DMS114 treated with DMSO at 0.1 percent for 48 hours (cell line): Measurements from ENCODE around the gene VMP1.

Source experiments
- DNase-seq: peaks from one replicate; lab custom pipeline; 2025; ENCODE audit not compliant: unreplicated experiment; lab: John Stamatoyannopoulos, UW

The VMP1 gene

GRCh38 chr17:59707971-59708430 is 547 bp downstream of the VMP1 start:
- DNase-seq: no peak

GRCh38 chr17:59711936-59712335 is 4.5 kb downstream of the VMP1 start:
- DNase-seq: no peak

GRCh38 chr17:59712862-59713261 is 5.4 kb downstream of the VMP1 start:
- DNase-seq: no peak

- no peak for DNase-seq
These were observed 6.8 kb downstream of the VMP1 start for GRCh38 chr17:59714255-59714654.

- no peak for DNase-seq
These were observed 9.0 kb downstream of the VMP1 start for GRCh38 chr17:59716427-59716826.

- DNase-seq: no peak
These were observed 12.1 kb downstream of the VMP1 start for GRCh38 chr17:59719526-59719925.

- DNase-seq: no peak
These were observed 15.2 kb downstream of the VMP1 start for GRCh38 chr17:59722623-59723022.

- no peak for DNase-seq
These were observed 15.6 kb downstream of the VMP1 start for GRCh38 chr17:59723041-59723440.

GRCh38 chr17:59723607-59724006 is 16.2 kb downstream of the VMP1 start:
- no peak for DNase-seq

GRCh38 chr17:59725691-59726090 is 18.2 kb downstream of the VMP1 start:
- no peak for DNase-seq

GRCh38 chr17:59727817-59728533 is 20.5 kb downstream of the VMP1 start:
- DNase-seq: no peak

- DNase-seq: no peak
These were observed 22.9 kb downstream of the VMP1 start for GRCh38 chr17:59730268-59730834.

GRCh38 chr17:59733697-59734096 is 26.2 kb downstream of the VMP1 start:
- DNase-seq: no peak

- no peak for DNase-seq
These were observed 26.8 kb downstream of the VMP1 start for GRCh38 chr17:59734226-59734625.

GRCh38 chr17:59737324-59737723 is 29.9 kb downstream of the VMP1 start:
- no peak for DNase-seq

GRCh38 chr17:59743842-59744241 is 36.4 kb downstream of the VMP1 start:
- no peak for DNase-seq

- DNase-seq: no peak
These were observed 37.6 kb downstream of the VMP1 start for GRCh38 chr17:59745040-59745439.

GRCh38 chr17:59746849-59747445 is 39.5 kb downstream of the VMP1 start:
- peak; percentile 68 for DNase-seq

- no peak for DNase-seq
These were observed 41.1 kb downstream of the VMP1 start for GRCh38 chr17:59748591-59748990.

GRCh38 chr17:59751955-59752413 is 44.5 kb downstream of the VMP1 start:
- no peak for DNase-seq

GRCh38 chr17:59752446-59752845 is 45.0 kb downstream of the VMP1 start:
- no peak for DNase-seq

GRCh38 chr17:59752922-59753321 is 45.5 kb downstream of the VMP1 start:
- DNase-seq: no peak
